ENCODE measurements around the gene ERICH2. TPM values are rescaled to one million over a fixed set of nuclear protein-coding genes. Genes with fewer than 3 reads are reported as not detected.

Gene ERICH2
- total and polyA plus RNA-seq, 9 donors: 0.23 to 3.2 (median 1.3) TPM; not detected in 1

DNA sequence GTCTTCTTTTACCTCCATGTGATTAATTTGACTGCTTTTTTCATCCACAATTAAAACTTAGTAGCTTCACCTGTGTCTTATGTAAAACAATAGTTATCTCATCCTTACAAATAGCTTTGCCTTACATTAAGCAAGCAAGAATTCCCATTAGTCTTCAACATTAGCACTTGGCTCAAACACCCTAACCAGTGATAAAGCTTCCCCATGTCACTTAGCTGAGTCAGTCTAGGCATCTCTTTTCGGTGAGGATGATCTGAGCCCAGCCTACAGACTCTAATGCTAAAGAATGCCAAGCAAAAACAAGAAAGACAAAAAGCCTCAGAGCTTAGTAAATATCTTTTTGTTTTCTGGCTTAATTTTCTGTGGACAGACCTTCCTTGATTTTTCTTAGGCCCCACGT, 72.6 kb downstream of the ERICH2 start:
- no peak for TF ChIP-seq POLR2A (IDR thresholded peaks at IDR 0.05)
- TF ChIP-seq, protein P1, sequence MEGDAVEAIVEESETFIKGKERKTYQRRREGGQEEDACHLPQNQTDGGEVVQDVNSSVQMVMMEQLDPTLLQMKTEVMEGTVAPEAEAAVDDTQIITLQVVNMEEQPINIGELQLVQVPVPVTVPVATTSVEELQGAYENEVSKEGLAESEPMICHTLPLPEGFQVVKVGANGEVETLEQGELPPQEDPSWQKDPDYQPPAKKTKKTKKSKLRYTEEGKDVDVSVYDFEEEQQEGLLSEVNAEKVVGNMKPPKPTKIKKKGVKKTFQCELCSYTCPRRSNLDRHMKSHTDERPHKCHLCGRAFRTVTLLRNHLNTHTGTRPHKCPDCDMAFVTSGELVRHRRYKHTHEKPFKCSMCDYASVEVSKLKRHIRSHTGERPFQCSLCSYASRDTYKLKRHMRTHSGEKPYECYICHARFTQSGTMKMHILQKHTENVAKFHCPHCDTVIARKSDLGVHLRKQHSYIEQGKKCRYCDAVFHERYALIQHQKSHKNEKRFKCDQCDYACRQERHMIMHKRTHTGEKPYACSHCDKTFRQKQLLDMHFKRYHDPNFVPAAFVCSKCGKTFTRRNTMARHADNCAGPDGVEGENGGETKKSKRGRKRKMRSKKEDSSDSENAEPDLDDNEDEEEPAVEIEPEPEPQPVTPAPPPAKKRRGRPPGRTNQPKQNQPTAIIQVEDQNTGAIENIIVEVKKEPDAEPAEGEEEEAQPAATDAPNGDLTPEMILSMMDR (IDR thresholded peaks at IDR 0.05): no peak
- TF ChIP-seq EP300 (IDR thresholded peaks at IDR 0.05): no peak
- Histone ChIP-seq H3K27me3 (no peaks in the 10 kb centered on the region), H3K36me3 (no peaks in the 10 kb centered on the region), H3K27ac (no peak overlapping the region), H3K4me3 (no peak overlapping the region), H3K4me1 (ENCODE audit: insufficient read depth) (no peaks in the 10 kb centered on the region), H3K9me3 (no peaks in the 10 kb centered on the region)
- 61 to 72% (median 68%) methylated on average over 2 of the region's 2 CpGs for WGBS, 3 donors
- intact Hi-C loops (cut with DNase I): no loop called here
- no peak for DNase-seq

DNA sequence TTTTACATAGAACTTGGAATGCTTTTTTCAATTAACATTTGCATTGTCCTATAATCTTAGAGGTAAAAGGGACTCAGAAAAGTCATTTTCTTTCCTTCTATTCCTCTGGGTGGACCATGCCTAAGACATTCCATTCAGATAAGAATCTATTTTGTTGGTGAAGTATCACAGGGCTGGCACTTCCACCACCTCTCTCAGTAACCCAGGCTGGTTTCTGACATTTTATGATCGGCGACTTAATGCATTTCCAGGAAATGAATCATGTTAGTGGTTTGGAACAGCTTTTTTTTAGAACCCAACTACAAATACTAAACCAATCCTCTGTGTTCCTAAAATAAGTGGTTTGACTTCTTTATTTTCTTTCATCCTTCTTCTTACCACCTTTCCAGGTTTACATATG, 73.5 kb downstream of the ERICH2 start:
- 74 to 77% (median 75%) methylated on average over 2 of the region's 2 CpGs for WGBS, 3 donors
- TF ChIP-seq, protein P1 (IDR thresholded peaks at IDR 0.05): no peak
- no peak for TF ChIP-seq POLR2A (IDR thresholded peaks at IDR 0.05)
- H3K4me1 ChIP-seq (ENCODE audit: insufficient read depth): no peaks in the 10 kb centered on the region
- no peak overlapping the region for H3K27ac ChIP-seq
- no peaks in the 10 kb centered on the region for H3K36me3 ChIP-seq
- no peaks in the 10 kb centered on the region for H3K27me3 ChIP-seq
- H3K4me3 ChIP-seq: no peak overlapping the region
- H3K9me3 ChIP-seq: no peaks in the 10 kb centered on the region
- no peak for DNase-seq
- intact Hi-C loops (cut with DNase I): no loop called here

DNA sequence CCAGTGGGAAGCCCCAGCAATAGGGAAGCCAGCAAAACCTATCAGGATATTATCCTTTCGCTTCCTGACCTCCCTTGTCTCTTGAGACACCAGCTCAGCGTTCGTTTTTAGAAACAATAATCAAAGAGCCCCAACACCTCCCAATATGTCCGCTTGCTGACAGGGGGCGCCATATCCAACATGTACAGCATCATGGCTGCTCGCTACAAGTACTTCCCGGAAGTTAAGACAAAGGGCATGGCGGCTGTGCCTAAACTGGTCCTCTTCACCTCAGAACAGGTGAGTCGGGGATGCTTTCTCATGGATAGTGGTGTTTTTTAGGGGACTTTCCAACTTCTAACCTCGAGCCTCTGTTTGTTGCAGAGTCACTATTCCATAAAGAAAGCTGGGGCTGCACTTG, 75.2 kb downstream of the ERICH2 start:
- no peaks in the 10 kb centered on the region for H3K4me1 ChIP-seq (ENCODE audit: insufficient read depth)
- H3K27ac ChIP-seq: no peak overlapping the region
- H3K36me3 ChIP-seq: no peaks in the 10 kb centered on the region
- no peaks in the 10 kb centered on the region for H3K9me3 ChIP-seq
- no peaks in the 10 kb centered on the region for H3K27me3 ChIP-seq
- no peak overlapping the region for H3K4me3 ChIP-seq
- TF ChIP-seq EP300 (IDR thresholded peaks at IDR 0.05) (no peak), POLR2A (IDR thresholded peaks at IDR 0.05) (no peak)
- TF ChIP-seq, protein P1 (IDR thresholded peaks at IDR 0.05): no peak
- DNase-seq: no peak
- intact Hi-C loops (cut with DNase I): no loop called here
- WGBS, 3 donors: 81 to 88% (median 86%) methylated on average over 10 of the region's 10 CpGs

DNA sequence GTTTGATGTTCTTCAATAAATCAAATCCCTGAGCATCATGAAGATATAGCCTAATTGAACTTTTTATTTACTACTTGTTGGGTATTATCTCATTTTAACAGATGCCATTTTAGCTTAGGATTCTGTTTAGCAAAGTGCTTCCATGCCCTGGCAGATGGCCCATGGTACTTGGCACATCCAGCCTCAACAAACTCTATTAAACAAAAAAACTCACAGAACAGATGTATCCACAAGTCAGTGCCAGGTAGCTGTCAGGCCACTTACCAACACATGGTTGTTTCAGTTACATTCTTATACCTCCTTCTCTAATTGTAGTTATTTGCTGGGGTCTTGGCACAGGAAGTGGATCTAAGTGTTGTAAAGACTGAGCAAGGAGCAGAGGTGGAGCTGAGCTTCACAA, 76.1 kb downstream of the ERICH2 start:
- intact Hi-C loops (cut with DNase I): no loop called here
- Histone ChIP-seq H3K36me3 (no peaks in the 10 kb centered on the region), H3K27me3 (no peaks in the 10 kb centered on the region), H3K9me3 (no peaks in the 10 kb centered on the region), H3K4me3 (no peak overlapping the region), H3K27ac (no peak overlapping the region), H3K4me1 (ENCODE audit: insufficient read depth) (no peaks in the 10 kb centered on the region)
- no peak for DNase-seq
- TF ChIP-seq, protein P1 (IDR thresholded peaks at IDR 0.05): no peak
- TF ChIP-seq EP300 (IDR thresholded peaks at IDR 0.05): no peak

DNA sequence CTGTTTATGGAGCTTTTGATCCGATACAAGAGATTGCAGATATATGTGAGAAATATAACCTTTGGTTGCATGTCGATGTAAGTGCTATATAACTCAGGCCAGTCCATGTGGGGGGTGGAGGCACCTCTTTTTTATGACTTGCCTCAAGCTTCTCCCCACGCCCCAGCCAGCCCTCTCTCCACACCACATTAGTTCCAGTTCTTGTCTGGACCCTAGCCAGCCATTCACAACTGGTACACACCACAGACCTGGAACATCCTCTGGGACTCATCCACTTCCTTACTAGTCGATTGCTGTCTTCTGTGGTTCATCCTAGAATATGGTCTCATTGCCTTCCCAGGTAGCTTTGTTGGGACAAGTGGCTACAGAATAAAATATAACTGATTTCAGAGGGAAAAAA, 77.5 kb downstream of the ERICH2 start:
- Histone ChIP-seq H3K9me3 (no peaks in the 10 kb centered on the region), H3K27me3 (no peaks in the 10 kb centered on the region), H3K36me3 (no peaks in the 10 kb centered on the region), H3K4me1 (ENCODE audit: insufficient read depth) (no peaks in the 10 kb centered on the region), H3K27ac (no peak overlapping the region), H3K4me3 (no peak overlapping the region)
- intact Hi-C loops (cut with DNase I): no loop called here
- DNase-seq: no peak
- TF ChIP-seq, protein P1 (IDR thresholded peaks at IDR 0.05): no peak
- TF ChIP-seq POLR2A (IDR thresholded peaks at IDR 0.05): no peak
- no peak for TF ChIP-seq EP300 (IDR thresholded peaks at IDR 0.05)
- 77 to 79% (median 78%) methylated on average over 4 of the region's 4 CpGs for WGBS, 3 donors

Data from ovary (tissue), 9 donors.